Measurements from ENCODE around the gene PIGR.

GRCh38 chr1:206953626-206954025 lies 7.4 kb upstream of the PIGR start:
- no peak for TF ChIP-seq CTCF (IDR thresholded peaks at IDR 0.05)
- TF ChIP-seq EP300 (IDR thresholded peaks at IDR 0.05): no peak
